Activated CD8-positive, alpha-beta T cell treated with anti-CD3 and anti-CD28 coated beads, Interleukin-2, amount 10 ng/mL, durations not matched to agents 7 days and 5 days (primary cell): Measurements from ENCODE around the gene C6orf47. TPM values are rescaled to one million over a fixed set of nuclear protein-coding genes. Genes with fewer than 3 reads are reported as not detected.

Source experiments
- ATAC-seq: fragments of 150-1000 bp; cut with Tn5 transposase; one replicate; pipeline ENCODE4 v1.10.0; 2021; ENCODE audit warnings: moderate library complexity
- CTCF ChIA-PET: fragments of 350-600 bp; sonication (Branson Sonifier 250); formaldehyde crosslinking; loops from one replicate; lab custom pipeline; 2021; ENCODE audit warnings: antibody characterized with exemption; lab: Charles Lee
- POLR2A ChIA-PET: fragments of 350-600 bp; sonication (Branson Sonifier 250); formaldehyde crosslinking; loops from one replicate; lab custom pipeline; 2021; ENCODE audit warnings: antibody characterized with exemption; lab: Charles Lee
- DNase-seq: peaks from one replicate; pipeline ENCODE4 v3.0.0-alpha.2; 2020
- H3K27ac Mint-ChIP-seq: one replicate; pipeline ENCODE4 v1.8.0; 2021; ENCODE audit warnings: mild to moderate bottlenecking, mixed read lengths
- H3K27me3 Mint-ChIP-seq: one replicate; pipeline ENCODE4 v1.8.0; 2021; ENCODE audit warnings: low read depth, mixed read lengths
- H3K36me3 Mint-ChIP-seq: one replicate; pipeline ENCODE4 v1.8.0; 2021; ENCODE audit warnings: low read depth, mixed read lengths
- H3K4me1 Mint-ChIP-seq: one replicate; pipeline ENCODE4 v1.8.0; 2021; ENCODE audit warnings: low read depth, mixed read lengths
- H3K4me3 Mint-ChIP-seq: one replicate; pipeline ENCODE4 v1.8.0; 2021; ENCODE audit warnings: mild to moderate bottlenecking, mixed read lengths
- H3K9me3 Mint-ChIP-seq: one replicate; pipeline ENCODE4 v1.8.0; 2022; ENCODE audit warnings: mixed read lengths; ENCODE audit not compliant: insufficient read depth
- total RNA-seq, 2 experiments: library from RNA; stranded (reverse); gene quantifications; one replicate each; pipeline ENCODE4 v1.2.3, GENCODE V29; 2021

C6orf47 gene
- total RNA-seq, 2 experiments from 2014 or later: 22.5 to 23.8 TPM

DNA sequence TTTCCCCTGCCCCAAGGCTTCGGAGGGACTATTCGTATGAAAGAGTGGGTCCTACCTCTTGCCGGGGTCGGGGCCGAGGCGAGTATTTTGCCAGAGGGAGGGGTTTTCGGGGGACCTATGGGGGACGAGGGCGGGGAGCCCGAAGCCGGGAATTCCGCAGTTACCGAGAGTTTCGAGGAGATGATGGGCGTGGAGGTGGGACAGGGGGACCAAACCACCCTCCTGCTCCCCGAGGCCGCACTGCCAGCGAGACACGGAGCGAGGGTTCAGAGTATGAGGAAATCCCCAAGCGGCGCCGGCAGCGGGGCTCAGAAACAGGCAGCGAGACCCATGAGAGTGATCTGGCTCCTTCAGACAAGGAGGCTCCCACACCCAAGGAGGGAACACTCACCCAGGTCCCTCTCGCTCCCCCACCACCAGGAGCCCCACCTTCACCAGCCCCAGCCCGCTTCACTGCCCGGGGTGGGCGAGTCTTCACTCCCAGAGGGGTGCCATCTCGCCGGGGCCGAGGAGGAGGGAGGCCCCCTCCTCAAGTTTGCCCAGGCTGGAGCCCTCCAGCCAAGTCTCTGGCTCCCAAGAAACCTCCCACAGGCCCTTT lies 28.8 kb downstream of the C6orf47 start:
- ChIA-PET POLR2A (interaction anchor here (0.7 kb wide), 1 partner anchor 8 kb away, joined by 3 read pairs; no protein-coding TSS in a partner anchor), CTCF (no interaction called here)
- no peaks in the 10 kb centered on the region for H3K27me3 Mint-ChIP-seq
- peaks cover 8% of the 10 kb centered on the region for H3K4me1 Mint-ChIP-seq
- H3K36me3 Mint-ChIP-seq: peaks cover 80% of the 10 kb centered on the region
- H3K27ac Mint-ChIP-seq: no peak overlapping the region
- no peaks in the 10 kb centered on the region for H3K9me3 Mint-ChIP-seq
- no peak for DNase-seq
- ATAC-seq: no peak
- no peak overlapping the region for H3K4me3 Mint-ChIP-seq

GRCh38 chr6:31631209-31631608 lies 29.4 kb downstream of the C6orf47 start:
- DNase-seq (no peak), ATAC-seq (no peak)
- peaks cover 80% of the 10 kb centered on the region for H3K36me3 Mint-ChIP-seq
- ChIA-PET CTCF (no interaction called here), POLR2A (interaction anchor here (0.7 kb wide), 1 partner anchor 9 kb away, joined by 3 read pairs; no protein-coding TSS in a partner anchor)
- no peaks in the 10 kb centered on the region for H3K27me3 Mint-ChIP-seq
- no peak overlapping the region for H3K4me3 Mint-ChIP-seq
- H3K9me3 Mint-ChIP-seq: no peaks in the 10 kb centered on the region
- H3K4me1 Mint-ChIP-seq: peaks cover 8% of the 10 kb centered on the region
- H3K27ac Mint-ChIP-seq: peak overlapping the region; percentile 10

DNA sequence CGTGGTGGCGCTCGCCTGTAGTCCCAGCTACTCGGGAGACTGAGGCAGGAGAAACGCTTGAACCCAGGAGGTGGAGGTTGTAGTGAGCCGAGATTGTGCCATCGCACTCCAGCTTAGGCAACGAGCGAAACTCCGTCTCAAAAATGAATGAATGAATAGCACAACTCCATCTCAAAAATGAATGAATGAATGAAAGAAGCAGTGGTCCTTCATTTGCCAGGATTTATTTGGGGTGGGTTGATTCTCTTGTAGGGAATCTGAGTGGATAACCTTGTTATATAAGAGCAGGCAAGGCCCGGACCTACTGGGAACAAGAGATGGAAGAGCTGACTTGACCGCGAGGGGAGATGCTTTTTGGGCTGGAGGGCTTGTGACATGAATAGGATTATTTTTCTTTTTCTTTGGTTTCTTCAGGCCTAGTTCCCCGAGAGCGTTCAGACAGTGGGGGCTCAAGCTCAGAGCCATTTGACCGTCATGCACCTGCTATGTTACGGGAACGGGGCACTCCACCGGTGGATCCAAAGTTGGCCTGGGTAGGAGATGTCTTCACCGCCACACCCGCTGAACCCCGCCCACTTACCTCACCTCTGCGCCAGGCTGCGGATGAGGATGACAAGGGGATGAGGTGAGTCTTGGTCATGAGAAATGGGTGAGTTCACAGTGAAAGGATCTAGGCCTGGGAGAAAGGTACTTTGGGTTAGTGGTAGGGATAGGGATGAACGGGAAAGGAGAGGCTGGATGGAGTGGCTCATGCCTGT lies 30.2 kb downstream of the C6orf47 start:
- peak overlapping the region; percentile 15 for H3K27ac Mint-ChIP-seq
- H3K4me1 Mint-ChIP-seq: peaks cover 8% of the 10 kb centered on the region
- H3K27me3 Mint-ChIP-seq: no peaks in the 10 kb centered on the region
- ChIA-PET POLR2A (no interaction called here), CTCF (no interaction called here)
- H3K36me3 Mint-ChIP-seq: peaks cover 81% of the 10 kb centered on the region
- no peaks in the 10 kb centered on the region for H3K9me3 Mint-ChIP-seq
- DNase-seq: no peak
- no peak for ATAC-seq
- H3K4me3 Mint-ChIP-seq: no peak overlapping the region

GRCh38 chr6:31629014-31629413 lies 31.6 kb downstream of the C6orf47 start:
- H3K4me3 Mint-ChIP-seq: no peak overlapping the region
- H3K27ac Mint-ChIP-seq: no peak overlapping the region
- peaks cover 83% of the 10 kb centered on the region for H3K36me3 Mint-ChIP-seq
- ChIA-PET POLR2A (no interaction called here), CTCF (no interaction called here)
- H3K9me3 Mint-ChIP-seq: no peaks in the 10 kb centered on the region
- no peaks in the 10 kb centered on the region for H3K27me3 Mint-ChIP-seq
- H3K4me1 Mint-ChIP-seq: peaks cover 8% of the 10 kb centered on the region
- no peak for ATAC-seq
- no peak for DNase-seq

GRCh38 chr6:31627690-31628287 lies 32.8 kb downstream of the C6orf47 start:
- DNase-seq: no peak
- CTCF ChIA-PET: interaction anchor here (1.1 kb wide), 1 partner anchor 77 kb away, joined by 3 read pairs; no protein-coding TSS in a partner anchor
- no peak overlapping the region for H3K4me3 Mint-ChIP-seq
- POLR2A ChIA-PET: interaction anchor here (0.7 to 0.8 kb wide), 2 partner anchors 29 to 112 kb away, joined by 3 read pairs; partner anchors contain the start of gene MSH5
- no peak for ATAC-seq
- H3K27me3 Mint-ChIP-seq: no peaks in the 10 kb centered on the region
- peaks cover 14% of the 10 kb centered on the region for H3K4me1 Mint-ChIP-seq
- H3K27ac Mint-ChIP-seq: peak overlapping the region; percentile 27
- peaks cover 85% of the 10 kb centered on the region for H3K36me3 Mint-ChIP-seq
- no peaks in the 10 kb centered on the region for H3K9me3 Mint-ChIP-seq

- ATAC-seq (no peak), DNase-seq (no peak)
- Mint-ChIP-seq H3K27ac (peak overlapping the region; percentile 4), H3K9me3 (no peaks in the 10 kb centered on the region), H3K27me3 (no peaks in the 10 kb centered on the region), H3K36me3 (peaks cover 87% of the 10 kb centered on the region), H3K4me3 (no peak overlapping the region), H3K4me1 (peaks cover 23% of the 10 kb centered on the region)
- CTCF ChIA-PET: interaction anchor here (1.1 kb wide), 1 partner anchor 76 kb away, joined by 3 read pairs; no protein-coding TSS in a partner anchor
- POLR2A ChIA-PET: interaction anchor here (1.8 kb wide), 1 partner anchor 26 kb away, joined by 8 read pairs; the partner anchor contains the start of gene BAG6
Observed at GRCh38 chr6:31626952-31627351, 33.6 kb downstream of the C6orf47 start.

- Mint-ChIP-seq H3K4me1 (peaks cover 30% of the 10 kb centered on the region), H3K4me3 (no peak overlapping the region), H3K9me3 (no peaks in the 10 kb centered on the region), H3K27me3 (no peaks in the 10 kb centered on the region), H3K36me3 (peaks cover 75% of the 10 kb centered on the region), H3K27ac (no peak overlapping the region)
- CTCF ChIA-PET: no interaction called here
- DNase-seq: no peak
- POLR2A ChIA-PET: no interaction called here
- no peak for ATAC-seq
Observed at GRCh38 chr6:31624070-31624469, 36.5 kb downstream of the C6orf47 start.

- Mint-ChIP-seq H3K27ac (peak overlapping the region; percentile 95), H3K4me3 (peak overlapping the region; percentile 93), H3K36me3 (peaks cover 69% of the 10 kb centered on the region), H3K4me1 (peaks cover 33% of the 10 kb centered on the region), H3K9me3 (no peaks in the 10 kb centered on the region), H3K27me3 (no peaks in the 10 kb centered on the region)
- CTCF ChIA-PET: interaction anchor here (0.7 to 2.3 kb wide), 6 partner anchors 13 to 71 kb away, joined by 3 to 12 read pairs (median 4); no protein-coding TSS in a partner anchor
- POLR2A ChIA-PET: interaction anchor here (0.8 to 3.6 kb wide), 9 partner anchors 12 to 81 kb away, joined by 3 to 29 read pairs (median 5); partner anchors contain the start of genes BAG6, C6orf47, CSNK2B and DDX39B
- ATAC-seq: no peak
- DNase-seq: no peak
Observed at GRCh38 chr6:31622684-31623091, 37.9 kb downstream of the C6orf47 start.

- Mint-ChIP-seq H3K4me3 (peak overlapping the region; percentile 93), H3K4me1 (peaks cover 33% of the 10 kb centered on the region), H3K27me3 (no peaks in the 10 kb centered on the region), H3K27ac (peak overlapping the region; percentile 95), H3K36me3 (peaks cover 65% of the 10 kb centered on the region), H3K9me3 (no peaks in the 10 kb centered on the region)
- CTCF ChIA-PET: interaction anchor here (0.7 to 2.3 kb wide), 12 partner anchors 12 to 75 kb away, joined by 3 to 12 read pairs (median 4); partner anchors contain the start of genes ATP6V1G2 and NFKBIL1
- DNase-seq (no peak), ATAC-seq (no peak)
- POLR2A ChIA-PET: interaction anchor here (1.0 to 3.6 kb wide), 9 partner anchors 13 to 208 kb away, joined by 3 to 29 read pairs (median 6); partner anchors contain the start of genes BAG6, C6orf47, CSNK2B and DDX39B
Observed at GRCh38 chr6:31621991-31622390, 38.6 kb downstream of the C6orf47 start.

- ATAC-seq: no peak
- H3K4me3 Mint-ChIP-seq: peak overlapping the region; percentile 93
- H3K27ac Mint-ChIP-seq: peak overlapping the region; percentile 95
- DNase-seq: no peak
- H3K36me3 Mint-ChIP-seq: peaks cover 67% of the 10 kb centered on the region
- H3K27me3 Mint-ChIP-seq: no peaks in the 10 kb centered on the region
- POLR2A ChIA-PET: interaction anchor here (1.0 to 3.6 kb wide), 6 partner anchors 17 to 209 kb away, joined by 3 to 29 read pairs (median 8); partner anchors contain the start of genes BAG6, CSNK2B, DDX39B and GPANK1
- CTCF ChIA-PET: interaction anchor here (0.9 to 2.3 kb wide), 9 partner anchors 12 to 75 kb away, joined by 3 to 12 read pairs (median 4); partner anchors contain the start of genes ATP6V1G2 and NFKBIL1
- peaks cover 38% of the 10 kb centered on the region for H3K4me1 Mint-ChIP-seq
- H3K9me3 Mint-ChIP-seq: no peaks in the 10 kb centered on the region
Observed at GRCh38 chr6:31621320-31621939, 39.1 kb downstream of the C6orf47 start.
